ENCODE results near the gene CACNG7.

Gene CACNG7

GRCh38 chr19:53951947-53952346 is 42.9 kb downstream of the CACNG7 start:
- no peak for DNase-seq (ENCODE audit: low read depth in 2 of 2)

- DNase-seq (ENCODE audit: low read depth in 2 of 2): no peak
Measured at GRCh38 chr19:53953383-53953782, 44.3 kb downstream of the CACNG7 start.

GRCh38 chr19:53957448-53958167 is 48.5 kb downstream of the CACNG7 start:
- DNase-seq (ENCODE audit: low read depth in 2 of 2): no peak

- no peak for DNase-seq (ENCODE audit: low read depth in 2 of 2)
Measured at GRCh38 chr19:53958168-53958571, 49.1 kb downstream of the CACNG7 start.

DNA sequence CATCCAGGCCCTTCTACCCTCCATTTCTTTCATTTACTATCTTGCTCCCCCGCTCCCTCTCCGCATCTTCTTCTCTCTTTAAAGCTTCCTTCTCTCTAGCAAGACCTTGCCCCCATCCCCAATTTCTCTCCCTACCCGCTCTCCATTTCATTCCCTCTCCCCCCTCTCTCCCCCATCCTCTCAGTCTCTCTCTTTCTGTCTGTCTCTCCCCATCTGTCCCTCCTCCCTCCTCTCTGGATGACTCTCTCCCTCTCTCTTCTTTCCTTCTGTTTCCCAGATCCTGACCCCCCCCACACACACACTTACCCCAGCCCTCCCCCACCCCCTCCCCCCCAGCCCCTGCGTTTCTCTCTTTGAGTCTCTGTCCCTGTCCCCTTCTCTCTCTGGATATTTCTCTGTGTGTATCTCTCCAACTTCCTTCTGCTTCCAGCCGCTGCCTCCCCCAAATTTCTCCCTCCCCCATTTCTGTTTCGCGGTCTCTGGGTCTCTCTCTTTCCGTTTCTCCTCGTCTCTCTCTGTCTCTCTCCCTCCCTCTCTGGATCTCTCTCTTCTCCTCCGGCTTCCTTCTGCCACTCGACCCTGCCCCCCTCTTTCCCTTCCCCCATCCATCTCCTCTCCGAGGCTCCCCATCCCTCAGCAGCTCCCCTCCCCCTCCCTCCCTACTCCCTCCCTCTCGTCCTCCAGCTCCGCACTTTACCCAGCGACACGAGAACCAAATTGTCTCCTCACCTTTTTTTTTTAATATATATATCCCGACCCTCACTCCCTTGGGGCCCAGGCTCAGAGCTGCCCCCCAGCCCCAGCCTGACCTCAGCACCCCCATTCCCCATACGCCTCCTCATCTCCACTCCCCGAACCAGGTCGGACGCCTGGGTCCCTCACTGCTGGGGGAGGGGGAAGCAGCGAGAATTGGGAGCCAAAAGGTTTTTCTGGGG is 50.0 kb downstream of the CACNG7 start:
- no peak for DNase-seq (ENCODE audit: low read depth in 2 of 2)

GRCh38 chr19:53960187-53960586 is 51.1 kb downstream of the CACNG7 start:
- DNase-seq (ENCODE audit: low read depth in 2 of 2): no peak

GRCh38 chr19:53960886-53961285 is 51.8 kb downstream of the CACNG7 start:
- no peak for DNase-seq (ENCODE audit: low read depth in 2 of 2)

- DNase-seq (ENCODE audit: low read depth in 2 of 2): no peak
Measured at GRCh38 chr19:53961523-53962356, 52.7 kb downstream of the CACNG7 start.

DNA sequence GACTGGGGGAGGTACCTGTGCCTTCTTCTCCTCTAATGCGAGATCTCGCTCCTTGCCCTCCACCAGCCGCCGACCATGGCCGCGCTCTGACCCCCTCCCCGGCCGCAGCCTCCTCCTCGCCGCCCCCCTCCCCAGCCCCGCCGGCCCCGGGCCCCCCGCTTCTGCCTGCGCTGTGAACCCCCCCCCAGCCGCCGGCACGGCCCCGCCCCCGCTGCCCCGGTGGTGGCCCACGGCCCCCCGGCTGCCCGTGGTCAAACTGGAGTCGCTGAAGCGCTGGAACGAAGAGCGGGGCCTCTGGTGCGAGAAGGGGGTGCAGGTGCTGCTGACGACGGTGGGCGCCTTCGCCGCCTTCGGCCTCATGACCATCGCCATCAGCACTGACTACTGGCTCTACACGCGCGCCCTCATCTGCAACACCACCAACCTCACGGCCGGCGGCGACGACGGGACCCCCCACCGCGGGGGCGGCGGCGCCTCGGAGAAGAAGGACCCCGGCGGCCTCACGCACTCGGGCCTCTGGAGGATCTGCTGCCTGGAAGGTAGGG is 53.9 kb downstream of the CACNG7 start, which contains the start of gene CACNG8:
Gene CACNG8 (plus strand): TSS at position 51 of the 545 bp plus-strand sequence.
- DNase-seq (ENCODE audit: low read depth in 2 of 2): no peak

- DNase-seq (ENCODE audit: low read depth in 2 of 2): no peak
Measured at GRCh38 chr19:53965091-53965490, 56.0 kb downstream of the CACNG7 start.

- no peak for DNase-seq (ENCODE audit: low read depth in 2 of 2)
Measured at GRCh38 chr19:53966931-53967330, 57.9 kb downstream of the CACNG7 start.

- no peak for DNase-seq (ENCODE audit: low read depth in 2 of 2)
Measured at GRCh38 chr19:53969366-53969765, 60.3 kb downstream of the CACNG7 start.

- DNase-seq (ENCODE audit: low read depth in 2 of 2): no peak
Measured at GRCh38 chr19:53971673-53972072, 62.6 kb downstream of the CACNG7 start.

- peak in 1 of 2 donors; percentile 23 for DNase-seq (ENCODE audit: low read depth in 2 of 2)
Measured at GRCh38 chr19:53977429-53977990, 68.4 kb downstream of the CACNG7 start.

- peak in 1 of 2 donors; percentile 40 for DNase-seq (ENCODE audit: low read depth in 2 of 2)
Measured at GRCh38 chr19:53977991-53978731, 69.1 kb downstream of the CACNG7 start.

DNA sequence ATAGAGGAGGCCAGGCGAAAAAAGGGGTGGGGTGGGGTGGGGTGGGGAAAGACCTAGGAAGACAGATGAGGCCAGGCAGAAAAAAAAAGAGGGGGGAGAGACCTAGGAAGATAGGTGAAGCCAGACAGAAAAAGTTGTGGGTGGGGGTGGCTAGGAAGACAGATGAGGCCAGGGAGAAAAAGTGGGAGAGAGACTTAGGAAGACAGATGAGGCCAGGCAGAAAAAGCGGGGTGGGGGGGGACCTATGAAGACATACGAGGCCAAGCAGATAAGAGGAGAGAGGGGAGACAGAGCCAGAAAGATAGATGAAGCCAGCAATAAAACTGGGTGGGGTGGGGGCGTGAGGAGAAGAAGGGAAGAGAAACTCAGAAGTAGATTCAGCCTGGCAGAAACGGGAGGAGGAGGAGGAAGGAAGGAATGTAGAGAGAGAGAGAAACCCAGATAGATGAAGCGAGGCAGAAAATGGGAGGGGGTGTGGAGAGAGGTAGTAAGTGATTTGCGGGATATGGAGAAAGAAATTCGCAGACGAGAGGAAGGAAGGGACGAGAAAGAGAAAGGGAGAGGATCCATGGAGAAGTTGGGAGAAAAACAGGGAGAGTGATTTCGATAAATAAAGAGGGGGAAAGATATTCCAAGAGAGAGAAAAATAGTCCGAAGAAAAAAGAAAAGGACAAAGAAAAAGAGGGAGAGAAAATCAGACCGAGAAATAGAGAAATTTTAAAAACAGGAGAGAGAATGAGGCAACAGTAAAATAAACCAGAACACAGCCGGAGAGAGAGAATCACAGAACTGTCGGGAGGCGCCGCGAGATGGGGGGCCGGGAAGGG is 70.1 kb downstream of the CACNG7 start:
- DNase-seq (ENCODE audit: low read depth in 2 of 2): no peak

DNA sequence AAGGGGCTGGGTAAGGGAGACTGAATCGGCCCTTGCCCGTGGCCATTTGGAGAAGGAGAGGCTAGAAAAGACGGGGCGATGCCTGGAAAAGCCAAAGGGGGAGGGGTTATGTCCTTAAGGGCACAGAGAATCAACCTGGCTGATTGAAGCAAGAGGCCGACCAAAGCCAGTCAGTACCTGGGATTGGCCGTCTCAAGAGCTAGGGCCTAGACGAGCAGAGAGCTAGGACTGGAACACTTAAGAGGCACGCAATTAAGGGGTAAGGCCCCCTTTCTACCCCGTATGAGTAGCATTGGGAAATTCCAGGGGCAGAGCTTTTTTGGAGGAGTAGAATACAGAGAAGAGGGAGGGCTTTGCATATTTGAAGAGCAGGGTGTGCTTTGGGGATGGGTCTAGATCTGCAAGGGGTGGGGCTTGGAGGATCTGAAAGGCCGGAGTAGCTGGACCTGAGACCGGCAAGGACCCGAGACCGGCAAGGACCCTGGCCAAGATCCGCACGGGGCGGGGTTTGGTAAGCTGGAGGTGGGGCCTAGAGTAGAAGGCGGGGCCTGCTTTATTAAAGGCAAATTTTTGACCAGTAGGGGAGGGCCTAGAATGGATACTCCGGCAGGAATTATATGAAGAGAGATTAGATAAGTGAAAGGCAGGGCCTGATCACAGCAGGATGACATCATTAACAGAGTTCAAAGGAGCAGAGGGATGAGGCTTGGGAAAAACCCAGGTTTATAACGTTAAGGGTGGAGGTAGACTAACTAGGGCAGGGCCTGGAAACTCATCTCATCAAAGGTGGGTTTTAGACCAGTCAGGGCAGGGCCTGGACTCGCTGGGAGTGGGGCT is 71.7 kb downstream of the CACNG7 start:
- no peak for DNase-seq (ENCODE audit: low read depth in 2 of 2)

DNA sequence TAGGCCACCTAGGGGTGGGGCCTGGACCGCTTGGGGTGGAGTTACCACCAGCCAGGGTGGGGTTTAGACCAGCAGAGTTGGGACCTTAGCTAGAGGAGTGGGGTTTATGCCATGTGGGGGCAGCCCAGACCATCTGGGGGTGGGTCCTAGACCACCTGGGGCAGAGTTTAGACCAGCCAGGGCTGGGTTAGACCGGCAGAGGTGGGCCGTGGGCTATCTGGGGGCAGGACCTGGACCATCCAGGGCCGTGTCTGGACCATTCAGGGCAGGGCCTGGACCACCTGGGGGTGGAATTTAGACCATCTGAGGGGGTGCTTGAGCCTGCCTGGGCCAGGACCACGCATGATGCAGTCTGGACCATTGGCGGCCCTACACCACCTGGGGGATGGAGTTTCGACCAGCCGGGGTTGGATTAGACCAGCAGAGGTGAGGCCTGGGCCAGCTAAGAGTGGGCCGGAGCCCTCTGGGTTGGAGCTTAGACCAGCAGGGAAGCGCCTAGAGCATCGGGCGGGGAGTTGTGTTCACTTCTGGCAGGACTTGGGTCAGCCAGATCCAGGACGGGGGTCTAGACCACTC is 72.4 kb downstream of the CACNG7 start:
- no peak for DNase-seq (ENCODE audit: low read depth in 2 of 2)
